BLaER1 treated with 17β-estradiol and CSF1 and Interleukin-3, amounts not matched to agents 10 nM and 100 nM (cell line): ENCODE results near the gene DBNDD2.

ENCODE experiments used
- H3K27ac ChIP-seq, 11 experiments: shearing (Covaris generic); formaldehyde crosslinking; 2 replicates each; pipeline ENCODE4 v1.8.1; 2022
- H3K27me3 ChIP-seq, 11 experiments: shearing (Covaris generic); formaldehyde crosslinking; 2 replicates each; pipeline ENCODE4 v1.8.1; 2022
- H3K36me3 ChIP-seq, 11 experiments: shearing (Covaris generic); formaldehyde crosslinking; 2 replicates each; pipeline ENCODE4 v1.8.1; 2022
- H3K4me1 ChIP-seq, 10 experiments: shearing (Covaris generic); formaldehyde crosslinking; 2 replicates each; pipeline ENCODE4 v1.8.1; 2022
- H3K4me2 ChIP-seq, 11 experiments: shearing (Covaris generic); formaldehyde crosslinking; 2 replicates each; pipeline ENCODE4 v1.8.1; 2022
- H3K4me3 ChIP-seq, 10 experiments: shearing (Covaris generic); formaldehyde crosslinking; 2 replicates each; pipeline ENCODE4 v1.8.1; 2022
- H3K9ac ChIP-seq, 11 experiments: shearing (Covaris generic); formaldehyde crosslinking; 2 replicates each; pipeline ENCODE4 v1.8.1; 2022
- H3K9me3 ChIP-seq, 11 experiments: shearing (Covaris generic); formaldehyde crosslinking; replicated peaks in 1 of 11; 2 replicates each; pipeline ENCODE4 v1.8.1; 2022
- H4K20me1 ChIP-seq, 11 experiments: shearing (Covaris generic); formaldehyde crosslinking; 2 replicates each; pipeline ENCODE4 v1.8.1; 2022
- Cebpa-rat ChIP-seq, 11 experiments: shearing (Covaris generic); IDR thresholded peaks; 2 replicates each; pipeline ENCODE4 v1.8.1; 2022

Gene DBNDD2

GRCh38 chr20:45365444-45365970, 42.6 kb upstream of the DBNDD2 start:
- Histone ChIP-seq H3K4me3 (no peak overlapping the region), H3K27ac (peak overlapping the region in 4 of 11 experiments; percentile 36 to 99 (median 93); a peak in 5 of 22 replicates), H3K9ac (no peak overlapping the region), H3K4me2 (peak overlapping the region; percentile 48 to 97 (median 94); a peak in 17 of 22 replicates), H4K20me1 (peaks cover 4 to 70% (median 18%) of the 10 kb centered on the region in 11 experiments; a peak in 16 of 22 replicates), H3K9me3 (no peaks in the 10 kb centered on the region), H3K27me3 (peaks cover 0 to 8% (median 3%) of the 10 kb centered on the region in 11 experiments; a peak in 8 of 22 replicates), H3K4me1 (peaks cover 87 to 93% (median 90%) of the 10 kb centered on the region in 10 experiments), H3K36me3 (peaks cover 20 to 34% (median 28%) of the 10 kb centered on the region in 11 experiments)
- TF ChIP-seq Cebpa-rat (IDR thresholded peaks at IDR 0.05) = no peak

- Histone ChIP-seq H4K20me1 (peaks cover 4 to 75% (median 18%) of the 10 kb centered on the region in 11 experiments; a peak in 16 of 22 replicates), H3K27me3 (peaks cover 0 to 11% (median 8%) of the 10 kb centered on the region in 11 experiments; a peak in 8 of 22 replicates), H3K4me2 (peak overlapping the region; percentile 84 to 99 (median 94)), H3K4me3 (no peak overlapping the region), H3K4me1 (peaks cover 80 to 90% (median 87%) of the 10 kb centered on the region in 10 experiments), H3K9me3 (no peaks in the 10 kb centered on the region), H3K36me3 (peaks cover 20 to 41% (median 31%) of the 10 kb centered on the region in 11 experiments), H3K9ac (peak overlapping the region in 3 of 11 experiments; percentile 9 to 89 (median 87); a peak in 2 of 22 replicates), H3K27ac (peak overlapping the region in 8 of 11 experiments; percentile 90 to 99 (median 96); a peak in 9 of 22 replicates)
- TF ChIP-seq Cebpa-rat (IDR thresholded peaks at IDR 0.05) = no peak
Observed at GRCh38 chr20:45366192-45366591, 41.9 kb upstream of the DBNDD2 start.

DNA sequence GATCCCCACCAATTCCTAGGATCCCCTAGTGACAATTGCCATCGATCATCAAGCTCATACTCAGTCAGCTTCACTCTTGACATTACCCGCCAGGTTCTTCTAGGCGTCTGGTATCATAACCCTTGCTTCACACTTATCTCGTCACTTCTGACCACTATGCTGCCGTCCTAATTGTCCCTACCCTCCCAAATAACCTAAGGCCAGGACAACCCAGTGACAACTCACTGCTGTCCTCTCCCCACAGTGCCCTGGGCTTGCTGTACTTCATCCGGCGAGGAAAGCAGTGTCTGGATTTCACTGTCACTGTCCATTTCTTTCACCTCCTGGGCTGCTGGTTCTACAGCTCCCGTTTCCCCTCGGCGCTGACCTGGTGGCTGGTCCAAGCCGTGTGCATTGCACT, 41.5 kb upstream of the DBNDD2 start:
- no peaks in the 10 kb centered on the region for H3K9me3 ChIP-seq
- H4K20me1 ChIP-seq = peaks cover 4 to 76% (median 18%) of the 10 kb centered on the region in 11 experiments; a peak in 16 of 22 replicates
- peak overlapping the region in 2 of 10 experiments; percentile 49 to 58; a peak in 2 of 20 replicates for H3K4me3 ChIP-seq
- H3K27me3 ChIP-seq = peaks cover 0 to 13% (median 8%) of the 10 kb centered on the region in 11 experiments; a peak in 8 of 22 replicates
- TF ChIP-seq Cebpa-rat (IDR thresholded peaks at IDR 0.05) = no peak
- peaks cover 75 to 85% (median 83%) of the 10 kb centered on the region in 10 experiments for H3K4me1 ChIP-seq
- H3K36me3 ChIP-seq = peaks cover 20 to 45% (median 31%) of the 10 kb centered on the region in 11 experiments
- H3K27ac ChIP-seq = peak overlapping the region in 9 of 11 experiments; percentile 81 to 99 (median 95); a peak in 18 of 22 replicates
- H3K4me2 ChIP-seq = peak overlapping the region; percentile 84 to 99 (median 94)
- peak overlapping the region in 6 of 11 experiments; percentile 9 to 89 (median 84); a peak in 11 of 22 replicates for H3K9ac ChIP-seq

DNA sequence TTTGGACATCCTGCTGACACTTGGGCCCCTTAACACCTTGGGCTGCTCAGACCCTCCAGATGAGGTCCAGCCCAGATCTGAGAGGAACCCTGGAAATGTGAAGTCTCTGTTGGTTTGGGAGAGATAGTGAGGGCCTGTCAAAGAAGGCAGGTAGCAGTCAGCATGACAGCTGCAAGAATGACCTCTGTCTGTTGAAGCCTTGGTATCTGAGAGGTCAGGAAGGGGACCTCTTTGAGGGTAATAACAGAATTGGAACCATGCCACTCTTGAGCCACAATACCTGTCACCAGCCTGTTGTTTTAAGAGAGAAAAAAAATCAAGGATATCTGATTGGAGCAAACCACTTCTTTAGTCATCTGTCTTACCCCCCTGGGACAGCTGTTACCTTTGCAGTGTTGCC, 41.0 kb upstream of the DBNDD2 start:
- peak overlapping the region; percentile 84 to 99 (median 94) for H3K4me2 ChIP-seq

GRCh38 chr20:45368221-45368980, 39.7 kb upstream of the DBNDD2 start:
- H3K4me1 ChIP-seq = peaks cover 70 to 80% (median 78%) of the 10 kb centered on the region in 10 experiments
- TF ChIP-seq Cebpa-rat (IDR thresholded peaks at IDR 0.05) = peak in 9 of 11 experiments; percentile 29 to 90 (median 59); a peak in 16 of 22 replicates
- peaks cover 0 to 24% (median 8%) of the 10 kb centered on the region in 11 experiments; a peak in 10 of 22 replicates for H3K27me3 ChIP-seq
- peaks cover 4 to 89% (median 18%) of the 10 kb centered on the region in 11 experiments; a peak in 16 of 22 replicates for H4K20me1 ChIP-seq
- no peaks in the 10 kb centered on the region for H3K9me3 ChIP-seq
- H3K27ac ChIP-seq = peak overlapping the region; percentile 67 to 99 (median 95); a peak in 21 of 22 replicates
- peak overlapping the region; percentile 84 to 99 (median 94) for H3K4me2 ChIP-seq
- H3K9ac ChIP-seq = peak overlapping the region; percentile 59 to 89 (median 82); a peak in 21 of 22 replicates
- H3K4me3 ChIP-seq = peak overlapping the region in 9 of 10 experiments; percentile 11 to 58 (median 48); a peak in 11 of 20 replicates
- H3K36me3 ChIP-seq = peaks cover 20 to 51% (median 31%) of the 10 kb centered on the region in 11 experiments

More for the DNA sequence above, 41.0 kb upstream of the DBNDD2 start:
- Histone ChIP-seq H3K9ac (peak overlapping the region in 8 of 11 experiments; percentile 76 to 89 (median 84); a peak in 16 of 22 replicates), H3K36me3 (peaks cover 20 to 48% (median 31%) of the 10 kb centered on the region in 11 experiments), H3K9me3 (no peaks in the 10 kb centered on the region), H3K4me1 (peaks cover 70 to 80% (median 78%) of the 10 kb centered on the region in 10 experiments), H3K27me3 (peaks cover 0 to 17% (median 8%) of the 10 kb centered on the region in 11 experiments; a peak in 9 of 22 replicates), H3K27ac (peak overlapping the region in 9 of 11 experiments; percentile 81 to 99 (median 95); a peak in 18 of 22 replicates), H4K20me1 (peaks cover 4 to 81% (median 18%) of the 10 kb centered on the region in 11 experiments; a peak in 16 of 22 replicates), H3K4me3 (peak overlapping the region in 6 of 10 experiments; percentile 38 to 58 (median 50); a peak in 8 of 20 replicates)
- TF ChIP-seq Cebpa-rat (IDR thresholded peaks at IDR 0.05) = no peak

DNA sequence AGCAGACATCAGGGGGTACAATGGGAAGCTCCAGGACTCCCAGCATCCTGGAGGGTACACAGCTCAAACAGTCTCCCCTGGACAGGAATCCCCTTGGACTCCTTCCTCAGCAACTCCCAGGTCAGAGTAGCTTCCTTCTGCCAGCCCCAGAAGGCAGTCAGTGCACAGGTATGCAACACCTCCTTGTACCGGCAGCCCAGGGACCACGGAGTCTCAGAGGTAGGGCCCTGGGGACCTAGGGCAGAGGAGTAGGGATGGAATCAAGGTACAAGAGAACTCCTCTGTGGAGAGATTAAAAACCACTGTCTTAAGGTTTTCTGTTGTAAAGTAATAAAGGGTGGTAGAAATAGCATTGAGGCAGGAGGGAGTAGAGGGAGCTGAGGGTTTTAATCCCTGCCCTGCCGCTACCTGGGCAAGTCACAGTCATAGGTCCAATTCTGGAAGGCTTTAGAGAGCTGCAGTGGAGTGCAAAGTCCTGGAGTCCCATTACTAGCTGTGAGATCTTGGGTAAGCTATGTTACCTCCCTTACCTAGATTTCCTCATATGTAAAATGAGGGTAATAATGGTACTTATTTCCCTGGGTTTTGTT, 37.4 kb upstream of the DBNDD2 start:
- Histone ChIP-seq H3K4me1 (peaks cover 48 to 80% (median 75%) of the 10 kb centered on the region in 10 experiments), H3K9ac (0 out of 22 replicates have a peak overlapping the region, but pooled peaks of 1 of the 11 experiments have one; percentile 1), H3K4me3 (no peak overlapping the region), H3K36me3 (peaks cover 17 to 47% (median 26%) of the 10 kb centered on the region in 11 experiments), H4K20me1 (peaks cover 4 to 85% (median 20%) of the 10 kb centered on the region in 11 experiments; a peak in 17 of 22 replicates), H3K9me3 (no peaks in the 10 kb centered on the region), H3K4me2 (peak overlapping the region in 10 of 11 experiments; percentile 2 to 97 (median 94); a peak in 18 of 22 replicates), H3K27me3 (peaks cover 0 to 24% (median 8%) of the 10 kb centered on the region in 11 experiments; a peak in 10 of 22 replicates), H3K27ac (peak overlapping the region in 8 of 11 experiments; percentile 20 to 99 (median 95); a peak in 10 of 22 replicates)
- TF ChIP-seq Cebpa-rat (IDR thresholded peaks at IDR 0.05) = no peak

DNA sequence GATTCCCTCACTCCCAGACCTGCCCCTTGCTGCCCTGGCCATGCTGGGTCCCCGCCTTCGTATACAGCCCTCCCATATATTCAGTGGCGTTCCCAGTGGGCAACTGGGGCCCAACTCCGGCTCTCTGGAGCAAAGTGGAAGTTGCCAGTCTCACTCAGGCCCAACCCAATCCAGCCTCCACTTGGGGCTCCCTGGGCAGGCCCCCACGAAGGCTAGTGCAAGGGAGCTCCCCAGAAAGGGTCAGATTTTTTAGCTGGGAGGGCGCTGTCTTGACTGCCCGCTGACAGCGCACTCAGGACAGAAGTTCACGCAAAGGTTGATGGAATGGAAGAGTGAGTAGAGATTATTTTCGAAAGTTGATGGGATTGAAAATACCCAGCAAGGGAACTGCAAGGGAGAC, 35.8 kb upstream of the DBNDD2 start:
- peaks cover 1 to 31% (median 10%) of the 10 kb centered on the region in 11 experiments; a peak in 15 of 22 replicates for H3K36me3 ChIP-seq

More for the DNA sequence above, 35.8 kb upstream of the DBNDD2 start:
- Histone ChIP-seq H3K27me3 (peaks cover 0 to 24% (median 8%) of the 10 kb centered on the region in 11 experiments; a peak in 10 of 22 replicates), H4K20me1 (peaks cover 4 to 69% (median 18%) of the 10 kb centered on the region in 11 experiments; a peak in 16 of 22 replicates), H3K4me3 (no peak overlapping the region), H3K27ac (no peak overlapping the region), H3K4me2 (peak overlapping the region in 1 of 11 experiments; percentile 13; a peak in 1 of 22 replicates), H3K9me3 (no peaks in the 10 kb centered on the region), H3K9ac (no peak overlapping the region), H3K4me1 (peaks cover 33 to 67% (median 59%) of the 10 kb centered on the region in 10 experiments)
- no peak for TF ChIP-seq Cebpa-rat (IDR thresholded peaks at IDR 0.05)
